GM23338 (cell line): Measurements from ENCODE around the gene CXXC5. TPM values are rescaled to one million over a fixed set of nuclear protein-coding genes. Genes with fewer than 3 reads are reported as not detected.

Experiments
- ATAC-seq: fragments of 200-7000 bp; cut with Tn5 transposase; 3 replicates; pipeline ENCODE4 v1.9.1; 2020
- DNase-seq: peaks from one replicate; pipeline ENCODE4 v3.0.0-alpha.2; 2015; ENCODE audit warnings: low spot score
- H2AFZ ChIP-seq: fragments of 200-600 bp; sonication (generic); 2 replicates; pipeline ENCODE4 v1.8.0; 2016; ENCODE audit warnings: antibody characterized with exemption, mild to moderate bottlenecking, moderate library complexity
- H3F3A ChIP-seq: fragments of 200-600 bp; sonication (generic); replicated peaks from 2 replicates; pipeline ENCODE4 v1.8.0; 2017; ENCODE audit warnings: antibody characterized with exemption, mixed run types, low read depth
- H3K27ac ChIP-seq: fragments of 200-600 bp; sonication (generic); 2 replicates; pipeline ENCODE4 v1.6.1; 2016; ENCODE audit warnings: low read depth
- H3K27me3 ChIP-seq: fragments of 200-600 bp; sonication (generic); 2 replicates; pipeline ENCODE4 v1.8.0; 2016; ENCODE audit warnings: mild to moderate bottlenecking, mixed run types, moderate library complexity; ENCODE audit not compliant: insufficient read depth
- H3K36me3 ChIP-seq: fragments of 200-600 bp; sonication (generic); 2 replicates; pipeline ENCODE4 v1.8.0; 2016; ENCODE audit warnings: mild to moderate bottlenecking; ENCODE audit not compliant: insufficient read depth
- H3K4me1 ChIP-seq: fragments of 200-600 bp; sonication (generic); 2 replicates; pipeline ENCODE4 v1.8.0; 2016; ENCODE audit warnings: mild to moderate bottlenecking, moderate library complexity; ENCODE audit not compliant: insufficient read depth
- H3K4me2 ChIP-seq: fragments of 200-600 bp; sonication (generic); 2 replicates; pipeline ENCODE4 v1.7.1; 2017; ENCODE audit warnings: mixed run types
- H3K4me3 ChIP-seq: fragments of 200-600 bp; sonication (generic); 2 replicates; pipeline ENCODE4 v1.6.1; 2016; ENCODE audit warnings: mixed run types
- H3K79me2 ChIP-seq: fragments of 200-600 bp; sonication (generic); replicated peaks from 2 replicates; pipeline ENCODE4 v1.8.0; 2017; ENCODE audit warnings: mild to moderate bottlenecking; ENCODE audit not compliant: insufficient read depth
- H3K9me2 ChIP-seq: fragments of 200-600 bp; sonication (generic); 2 replicates; pipeline ENCODE4 v1.8.0; 2017; ENCODE audit not compliant: insufficient read depth
- H4K20me1 ChIP-seq: fragments of 200-600 bp; sonication (generic); replicated peaks from 2 replicates; pipeline ENCODE4 v1.8.0; 2017; ENCODE audit warnings: mild to moderate bottlenecking; ENCODE audit not compliant: insufficient read depth
- H3K27ac Mint-ChIP-seq: 2 replicates; pipeline ENCODE4 v1.8.0; 2020; ENCODE audit warnings: inconsistent platforms, mild to moderate bottlenecking, moderate library complexity, mixed read lengths
- H3K27me3 Mint-ChIP-seq: 3 replicates; pipeline ENCODE4 v1.8.0; 2022; ENCODE audit warnings: low read depth, mild to moderate bottlenecking, moderate library complexity, mixed read lengths, inconsistent platforms; ENCODE audit not compliant: insufficient read depth, poor library complexity
- H3K36me3 Mint-ChIP-seq: 3 replicates; pipeline ENCODE4 v1.8.0; 2021; ENCODE audit warnings: low read depth, mild to moderate bottlenecking, inconsistent platforms, moderate library complexity, mixed read lengths
- H3K4me1 Mint-ChIP-seq: 3 replicates; pipeline ENCODE4 v1.8.0; 2020; ENCODE audit warnings: mild to moderate bottlenecking, inconsistent platforms, mixed read lengths
- H3K4me3 Mint-ChIP-seq: 3 replicates; pipeline ENCODE4 v1.8.0; 2021; ENCODE audit warnings: moderate library complexity, mild to moderate bottlenecking, inconsistent platforms, mixed read lengths
- H3K9me3 Mint-ChIP-seq: 3 replicates; pipeline ENCODE4 v1.8.0; 2020; ENCODE audit warnings: moderate library complexity, mild to moderate bottlenecking, inconsistent platforms, mixed read lengths
- CREB1 ChIP-seq: fragments of 250-450 bp; sonication (Bioruptor Pico); IDR thresholded peaks from 2 replicates; pipeline ENCODE4 v1.5.0; 2020; ENCODE audit warnings: low read depth, mild to moderate bottlenecking, moderate library complexity
- CTCF ChIP-seq, 2 experiments: fragments of 200-600 bp in 1 of 2; sonication (generic) in 1 of 2; conservative IDR thresholded peaks; 2 replicates each; pipeline versions ENCODE4 v1.5.1 to v1.6.1; 2016 to 2017; ENCODE audit warnings: antibody characterized with exemption in 2 of 2, low read depth in 2 of 2, mild to moderate bottlenecking in 2 of 2, moderate library complexity in 1 of 2
- EZH2 ChIP-seq: fragments of 200-600 bp; sonication (generic); IDR thresholded peaks from one replicate; pipeline ENCODE4 v1.8.0; 2017; ENCODE audit warnings: antibody characterized with exemption, mild to moderate bottlenecking, low read depth; ENCODE audit not compliant: unreplicated experiment
- EZH2phosphoT487 ChIP-seq: fragments of 200-600 bp; sonication (generic); IDR thresholded peaks from one replicate; pipeline ENCODE4 v1.8.1; 2018; ENCODE audit warnings: antibody characterized with exemption; ENCODE audit not compliant: unreplicated experiment
- JUNB ChIP-seq: IDR thresholded peaks from one replicate; pipeline ENCODE4 v1.6.1; 2016; ENCODE audit warnings: antibody characterized with exemption; ENCODE audit not compliant: unreplicated experiment
- NANOG ChIP-seq: IDR thresholded peaks from 2 replicates; pipeline ENCODE4 v1.6.1; 2016; ENCODE audit warnings: antibody characterized with exemption, borderline replicate concordance
- POLR2AphosphoS5 ChIP-seq: IDR thresholded peaks from 2 replicates; pipeline ENCODE4 v1.6.1; 2016; ENCODE audit warnings: antibody characterized with exemption, low read depth
- REST ChIP-seq: IDR thresholded peaks from one replicate; pipeline ENCODE4 v1.6.1; 2018; ENCODE audit warnings: antibody characterized with exemption; ENCODE audit not compliant: unreplicated experiment
- STAT1 ChIP-seq: IDR thresholded peaks from one replicate; pipeline ENCODE4 v1.6.1; 2016; ENCODE audit warnings: antibody characterized with exemption; ENCODE audit not compliant: unreplicated experiment
- ZNF114 ChIP-seq: fragments of 250-450 bp; sonication (Bioruptor Pico); IDR thresholded peaks from 2 replicates; pipeline ENCODE4 v1.5.0; 2020; ENCODE audit warnings: mild to moderate bottlenecking, moderate library complexity
- ZNF331 ChIP-seq: fragments of 250-450 bp; sonication (Bioruptor Pico); IDR thresholded peaks from 2 replicates; pipeline ENCODE4 v1.5.0; 2020; ENCODE audit warnings: low read depth, mild to moderate bottlenecking, moderate library complexity
- ZNF462 ChIP-seq: fragments of 250-450 bp; sonication (Bioruptor Pico); IDR thresholded peaks from 2 replicates; pipeline ENCODE4 v1.5.0; 2020; ENCODE audit warnings: mild to moderate bottlenecking, moderate library complexity
- polyA plus RNA-seq: library from polyadenylated mRNA; unstranded; fragments of >200 nt; fragmentation: Nextera tagmentation; extraction: Ambion mirVana; gene quantifications from 2 replicates; pipeline ENCODE4 v1.2.1, GENCODE V29; 2016
- total RNA-seq: library from RNA; depleted of rRNA; stranded (reverse); fragments of >200 nt; shearing (Covaris generic); gene quantifications from 2 replicates; pipeline ENCODE4 v1.2.3, GENCODE V29; 2014
- TF ChIP-seq, protein P1 (sequence below): IDR thresholded peaks from 2 replicates; pipeline ENCODE4 v1.6.1; 2016; ENCODE audit warnings: antibody characterized with exemption

CXXC5 gene
- total and polyA plus RNA-seq, 2 experiments from 2014 or later, result 63.3 to 111 TPM

GRCh38 chr5:139642891-139643871 lies 5.0 kb upstream of the CXXC5 start:
- DNase-seq (no peak), ATAC-seq (peak; percentile 1; the same call in 2 of the 3 replicates)
- Histone ChIP-seq H3K4me2 (peak overlapping the region; percentile 66), H3K27ac (no peak overlapping the region), H3K4me3 (no peak overlapping the region), H3K27me3 (peaks cover 47% of the 10 kb centered on the region), H2AFZ (no peak overlapping the region), H3K4me1 (peaks cover 71% of the 10 kb centered on the region), H3K79me2 (no peaks in the 10 kb centered on the region), H4K20me1 (peaks cover 8% of the 10 kb centered on the region; the same call in 1 of the 2 replicates), H3F3A (peaks cover 33% of the 10 kb centered on the region), H3K36me3 (no peaks in the 10 kb centered on the region), H3K9me2 (no peaks in the 10 kb centered on the region)
- Mint-ChIP-seq H3K27ac (peak overlapping the region; percentile 51; the same call in 1 of the 2 replicates), H3K36me3 (peaks cover 8% of the 10 kb centered on the region; the same call in 2 of the 3 replicates), H3K4me1 (peaks cover 86% of the 10 kb centered on the region), H3K9me3 (no peaks in the 10 kb centered on the region), H3K4me3 (no peak overlapping the region; the same call in 2 of the 3 replicates), H3K27me3 (peaks cover 53% of the 10 kb centered on the region)
- TF ChIP-seq ZNF462 (CRISPR knock-in tag) (no peak), CREB1 (CRISPR knock-in tag) (no peak), EZH2phosphoT487 (no peak), JUNB (no peak), EZH2 (no peak), ZNF114 (CRISPR knock-in tag) (no peak), CTCF (conservative IDR thresholded peaks at IDR 0.05; ENCODE audit: low read depth in 2 of 2) (no peak), POLR2AphosphoS5 (no peak), STAT1 (no peak), ZNF331 (CRISPR knock-in tag) (no peak), NANOG (no peak), REST (no peak)
- TF ChIP-seq, protein P1, sequence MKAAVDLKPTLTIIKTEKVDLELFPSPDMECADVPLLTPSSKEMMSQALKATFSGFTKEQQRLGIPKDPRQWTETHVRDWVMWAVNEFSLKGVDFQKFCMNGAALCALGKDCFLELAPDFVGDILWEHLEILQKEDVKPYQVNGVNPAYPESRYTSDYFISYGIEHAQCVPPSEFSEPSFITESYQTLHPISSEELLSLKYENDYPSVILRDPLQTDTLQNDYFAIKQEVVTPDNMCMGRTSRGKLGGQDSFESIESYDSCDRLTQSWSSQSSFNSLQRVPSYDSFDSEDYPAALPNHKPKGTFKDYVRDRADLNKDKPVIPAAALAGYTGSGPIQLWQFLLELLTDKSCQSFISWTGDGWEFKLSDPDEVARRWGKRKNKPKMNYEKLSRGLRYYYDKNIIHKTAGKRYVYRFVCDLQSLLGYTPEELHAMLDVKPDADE, result no peak
